ENCODE results near the gene AVPR2. TPM values are rescaled to one million over a fixed set of nuclear protein-coding genes. Genes with fewer than 3 reads are reported as not detected.
A peak's percentile ranks its signal among the peaks of the same experiment; 100 is the strongest.

The AVPR2 gene
- total RNA-seq (ENCODE audit: insufficient read depth, low replicate concordance): 3.1 TPM

- DNase-seq (ENCODE audit: low spot score): peak; percentile 45
Observed at GRCh38 chrX:153903991-153904957, at the start of gene AVPR2. Gene AVPR2, plus strand, starts transcription at chrX:153904673. Its CDS starts 473 bp downstream, at chrX:153905146.

- DNase-seq (ENCODE audit: low spot score): no peak
Observed at GRCh38 chrX:153854702-153855101, 49.8 kb upstream of the AVPR2 start.

GRCh38 chrX:153857348-153857903, 47.0 kb upstream of the AVPR2 start:
- no peak for DNase-seq (ENCODE audit: low spot score)

GRCh38 chrX:153861151-153861550, 43.3 kb upstream of the AVPR2 start:
- DNase-seq (ENCODE audit: low spot score): no peak

GRCh38 chrX:153861733-153862310, 42.7 kb upstream of the AVPR2 start:
- DNase-seq (ENCODE audit: low spot score): no peak

GRCh38 chrX:153862369-153863250, 41.9 kb upstream of the AVPR2 start:
- peak; percentile 31 for DNase-seq (ENCODE audit: low spot score)

- no peak for DNase-seq (ENCODE audit: low spot score)
Observed at GRCh38 chrX:153863251-153863991, 41.1 kb upstream of the AVPR2 start.

GRCh38 chrX:153864101-153864500, 40.4 kb upstream of the AVPR2 start:
- no peak for DNase-seq (ENCODE audit: low spot score)

- DNase-seq (ENCODE audit: low spot score): no peak
Observed at GRCh38 chrX:153864561-153865320, 39.7 kb upstream of the AVPR2 start.

GRCh38 chrX:153865321-153865580, 39.2 kb upstream of the AVPR2 start:
- no peak for DNase-seq (ENCODE audit: low spot score)

GRCh38 chrX:153865685-153866084, 38.8 kb upstream of the AVPR2 start:
- no peak for DNase-seq (ENCODE audit: low spot score)

GRCh38 chrX:153866302-153867019, 38.0 kb upstream of the AVPR2 start:
- DNase-seq (ENCODE audit: low spot score): no peak

GRCh38 chrX:153867139-153867538, 37.3 kb upstream of the AVPR2 start:
- DNase-seq (ENCODE audit: low spot score): no peak

GRCh38 chrX:153867671-153868070, 36.8 kb upstream of the AVPR2 start:
- DNase-seq (ENCODE audit: low spot score): no peak

GRCh38 chrX:153868576-153869472, 35.6 kb upstream of the AVPR2 start:
- DNase-seq (ENCODE audit: low spot score): no peak

GRCh38 chrX:153869473-153870287, 34.8 kb upstream of the AVPR2 start:
- no peak for DNase-seq (ENCODE audit: low spot score)

GRCh38 chrX:153870288-153870690, 34.2 kb upstream of the AVPR2 start:
- no peak for DNase-seq (ENCODE audit: low spot score)
